ENCODE data around the gene HOXB7. TPM values are rescaled to one million over a fixed set of nuclear protein-coding genes. Genes with fewer than 3 reads are reported as not detected.

Gene HOXB7
- total and polyA plus RNA-seq, 10 of the 15 experiments (the other 5 are each of a cell fraction or from before 2014, with no cell fraction given), result 2.8 to 7.4 (median 4.2) TPM

DNA sequence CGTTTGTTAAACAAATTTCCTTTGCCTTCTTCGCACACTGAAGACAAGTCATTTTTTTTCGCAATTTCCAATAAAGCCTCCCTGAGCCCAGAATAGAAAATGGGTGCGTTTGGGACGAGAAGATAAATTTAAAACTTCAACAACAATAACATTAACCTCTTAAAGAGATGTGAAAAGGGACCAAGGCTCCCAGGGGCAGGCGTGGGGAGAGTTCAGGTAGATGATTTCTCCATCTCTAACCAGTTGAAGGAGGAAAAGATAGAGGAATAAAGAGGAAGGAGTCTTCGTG is 31.4 kb downstream of the HOXB7 start:
- no peak for DNase-seq (ENCODE audit: low read depth, low spot score)
- WGBS (ENCODE audit: insufficient coverage, insufficient replicate concordance, low lambda C conversion rate, missing lambda C conversion rate), result 63% methylated on average over 7 of the region's 7 CpGs
- intact Hi-C loops (cut with micrococcal nuclease; ENCODE audit: unreplicated experiment) (no loop called here), in situ Hi-C loops (cut with MboI) (no loop called here)
- BruUV-seq (replicated peaks), result no TSS peak
- no peak for ATAC-seq
- peak overlapping the region; percentile 93 for H3K4me3 ChIP-seq
- peaks cover 7% of the 10 kb centered on the region for H3K79me2 ChIP-seq (ENCODE audit: control insufficient read depth, insufficient read depth, low read length)
- no peak overlapping the region for H3K27ac ChIP-seq (ENCODE audit: control insufficient read depth, insufficient read depth)
- H2AFZ ChIP-seq (ENCODE audit: control insufficient read depth, low read depth, low read length), result no peak overlapping the region
- peak overlapping the region; percentile 48 for H3K4me2 ChIP-seq (ENCODE audit: control insufficient read depth, insufficient read depth)
- no peaks in the 10 kb centered on the region for H3K9me3 ChIP-seq (replicated peaks; ENCODE audit: control insufficient read depth, insufficient read depth, low read length)
- ChIA-PET POLR2A (interaction anchor here (0.6 to 0.7 kb wide), 2 partner anchors 98 to 484 kb away, joined by 3 to 5 read pairs; no protein-coding TSS in a partner anchor), SMC1A (ENCODE audit: uncharacterized antibody, unreplicated experiment) (interaction anchor here (0.9 to 2.0 kb wide), 6 partner anchors 76 to 243 kb away, joined by 3 to 6 read pairs (median 4); no protein-coding TSS in a partner anchor), RAD21 (ENCODE audit: unreplicated experiment) (interaction anchor here (0.6 to 2.3 kb wide), 5 partner anchors 82 to 245 kb away, joined by 3 to 8 read pairs (median 3); no protein-coding TSS in a partner anchor), CTCF (interaction anchor here (1.0 to 2.3 kb wide), 4 partner anchors 87 to 317 kb away, joined by 3 to 10 read pairs (median 4); no protein-coding TSS in a partner anchor)
- FAIRE-seq, result no peak
- 0 out of 2 replicates have a peak, but pooled peaks have one; percentile 25 for TF ChIP-seq PAX8 (IDR thresholded peaks at IDR 0.05)
- no peak for TF ChIP-seq CBX5 (IDR thresholded peaks at IDR 0.05; ENCODE audit: low read depth)
- TF ChIP-seq POLR2AphosphoS5 (IDR thresholded peaks at IDR 0.05; ENCODE audit: low read length), result no peak
- no peak for TF ChIP-seq MTA2 (IDR thresholded peaks at IDR 0.05; ENCODE audit: low read depth)
- H3K4me1 ChIP-seq (ENCODE audit: control insufficient read depth, insufficient read depth, low read length), result peaks cover 23% of the 10 kb centered on the region
- H3K36me3 ChIP-seq (ENCODE audit: control insufficient read depth in 2 of 2, insufficient read depth in 2 of 2, low read length in 1 of 2), result no peaks in the 10 kb centered on the region
- H3K27me3 ChIP-seq (replicated peaks in 1 of 2; ENCODE audit: control insufficient read depth in 2 of 2, insufficient read depth in 2 of 2, low read length in 1 of 2), result no peaks in the 10 kb centered on the region
- H4K20me1 ChIP-seq (ENCODE audit: control insufficient read depth, insufficient read depth), result no peaks in the 10 kb centered on the region
- no peak overlapping the region for H3K9ac ChIP-seq (ENCODE audit: control insufficient read depth, insufficient read depth, low read length)

DNA sequence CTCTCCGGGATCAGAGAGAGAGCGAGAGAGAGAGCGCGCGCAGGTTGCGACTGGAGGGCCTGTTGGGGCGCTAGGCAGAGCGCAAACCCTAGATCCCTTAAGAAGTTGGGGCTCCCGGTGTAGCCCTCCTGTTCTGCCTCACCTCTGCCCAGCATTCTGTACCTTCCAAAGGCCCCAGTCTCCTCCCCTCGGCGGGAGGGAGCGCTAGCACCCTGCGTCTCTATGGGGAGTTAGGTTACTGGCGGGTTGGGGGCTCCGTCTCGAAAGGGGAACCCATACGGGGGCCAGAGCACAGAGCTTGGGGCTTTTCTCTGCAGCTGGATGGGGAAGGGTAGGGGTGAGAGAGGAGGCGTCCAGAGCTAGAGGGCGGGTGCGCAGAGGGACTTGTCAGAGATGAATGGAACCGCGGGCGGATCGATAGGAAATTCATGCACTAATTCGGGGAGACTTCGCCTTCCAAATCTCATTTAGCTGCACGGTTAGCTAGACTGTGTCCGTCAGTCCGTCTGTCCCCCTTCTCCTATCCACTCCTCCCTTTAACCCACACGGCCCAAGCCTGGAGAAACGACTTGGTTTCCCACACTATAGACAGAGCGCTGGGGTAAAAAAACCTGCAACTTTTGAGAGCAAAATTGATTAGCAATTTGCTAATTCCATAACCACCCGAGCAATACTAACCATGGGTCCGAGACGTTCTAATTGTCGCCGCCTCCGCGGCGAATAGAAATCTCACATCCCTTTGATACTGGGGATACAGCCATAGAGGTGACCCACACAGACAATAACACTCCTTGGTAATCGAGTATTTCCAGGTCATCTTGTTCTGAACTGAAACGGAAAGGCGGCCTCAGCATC is 32.0 kb downstream of the HOXB7 start:
- peak overlapping the region; percentile 29 for H3K27ac ChIP-seq (ENCODE audit: control insufficient read depth, insufficient read depth)
- H3K79me2 ChIP-seq (ENCODE audit: control insufficient read depth, insufficient read depth, low read length), result peaks cover 7% of the 10 kb centered on the region
- RAD21 ChIA-PET (ENCODE audit: unreplicated experiment), result interaction anchor here (0.9 to 2.3 kb wide), 5 partner anchors 82 to 245 kb away, joined by 3 to 8 read pairs (median 4); no protein-coding TSS in a partner anchor
- in situ Hi-C loops (cut with MboI) (no loop called here), intact Hi-C loops (cut with micrococcal nuclease; ENCODE audit: unreplicated experiment) (no loop called here)
- DNase-seq (ENCODE audit: low read depth, low spot score) (no peak), FAIRE-seq (no peak), ATAC-seq (peak; percentile 79)
- H3K9me3 ChIP-seq (replicated peaks; ENCODE audit: control insufficient read depth, insufficient read depth, low read length), result no peaks in the 10 kb centered on the region
- no peaks in the 10 kb centered on the region for H3K27me3 ChIP-seq (replicated peaks in 1 of 2; ENCODE audit: control insufficient read depth in 2 of 2, insufficient read depth in 2 of 2, low read length in 1 of 2)
- SMC1A ChIA-PET (ENCODE audit: uncharacterized antibody, unreplicated experiment), result interaction anchor here (0.9 to 2.7 kb wide), 8 partner anchors 68 to 245 kb away, joined by 3 to 6 read pairs (median 3); no protein-coding TSS in a partner anchor
- 19% methylated on average over 41 of the region's 43 CpGs for WGBS (ENCODE audit: insufficient coverage, insufficient replicate concordance, low lambda C conversion rate, missing lambda C conversion rate)
- POLR2A ChIA-PET, result no interaction called here
- H2AFZ ChIP-seq (ENCODE audit: control insufficient read depth, low read depth, low read length), result peak overlapping the region; percentile 78
- no peaks in the 10 kb centered on the region for H4K20me1 ChIP-seq (ENCODE audit: control insufficient read depth, insufficient read depth)
- H3K4me2 ChIP-seq (ENCODE audit: control insufficient read depth, insufficient read depth), result peak overlapping the region; percentile 48
- BruUV-seq (replicated peaks), result TSS peak; percentile 84
- no peaks in the 10 kb centered on the region for H3K36me3 ChIP-seq (ENCODE audit: control insufficient read depth in 2 of 2, insufficient read depth in 2 of 2, low read length in 1 of 2)
- H3K4me3 ChIP-seq, result peak overlapping the region; percentile 93
- CTCF ChIA-PET, result interaction anchor here (1.0 to 2.3 kb wide), 3 partner anchors 86 to 245 kb away, joined by 4 to 10 read pairs (median 4); no protein-coding TSS in a partner anchor
- peaks cover 23% of the 10 kb centered on the region for H3K4me1 ChIP-seq (ENCODE audit: control insufficient read depth, insufficient read depth, low read length)
- peak overlapping the region; percentile 77 for H3K9ac ChIP-seq (ENCODE audit: control insufficient read depth, insufficient read depth, low read length)
- TF ChIP-seq, protein P1, sequence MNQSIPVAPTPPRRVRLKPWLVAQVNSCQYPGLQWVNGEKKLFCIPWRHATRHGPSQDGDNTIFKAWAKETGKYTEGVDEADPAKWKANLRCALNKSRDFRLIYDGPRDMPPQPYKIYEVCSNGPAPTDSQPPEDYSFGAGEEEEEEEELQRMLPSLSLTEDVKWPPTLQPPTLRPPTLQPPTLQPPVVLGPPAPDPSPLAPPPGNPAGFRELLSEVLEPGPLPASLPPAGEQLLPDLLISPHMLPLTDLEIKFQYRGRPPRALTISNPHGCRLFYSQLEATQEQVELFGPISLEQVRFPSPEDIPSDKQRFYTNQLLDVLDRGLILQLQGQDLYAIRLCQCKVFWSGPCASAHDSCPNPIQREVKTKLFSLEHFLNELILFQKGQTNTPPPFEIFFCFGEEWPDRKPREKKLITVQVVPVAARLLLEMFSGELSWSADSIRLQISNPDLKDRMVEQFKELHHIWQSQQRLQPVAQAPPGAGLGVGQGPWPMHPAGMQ (IDR thresholded peaks at IDR 0.05; ENCODE audit: borderline replicate concordance), result no peak
- TF ChIP-seq HDAC2 (IDR thresholded peaks at IDR 0.05) (no peak), IKZF2 (IDR thresholded peaks at IDR 0.05) (no peak), ESRRA (IDR thresholded peaks at IDR 0.05; ENCODE audit: low read length) (no peak)
- TF ChIP-seq, protein P2, sequence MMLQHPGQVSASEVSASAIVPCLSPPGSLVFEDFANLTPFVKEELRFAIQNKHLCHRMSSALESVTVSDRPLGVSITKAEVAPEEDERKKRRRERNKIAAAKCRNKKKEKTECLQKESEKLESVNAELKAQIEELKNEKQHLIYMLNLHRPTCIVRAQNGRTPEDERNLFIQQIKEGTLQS (IDR thresholded peaks at IDR 0.05; ENCODE audit: borderline replicate concordance, extremely low read depth, low read depth, low read length), result no peak
- TF ChIP-seq, protein P3, sequence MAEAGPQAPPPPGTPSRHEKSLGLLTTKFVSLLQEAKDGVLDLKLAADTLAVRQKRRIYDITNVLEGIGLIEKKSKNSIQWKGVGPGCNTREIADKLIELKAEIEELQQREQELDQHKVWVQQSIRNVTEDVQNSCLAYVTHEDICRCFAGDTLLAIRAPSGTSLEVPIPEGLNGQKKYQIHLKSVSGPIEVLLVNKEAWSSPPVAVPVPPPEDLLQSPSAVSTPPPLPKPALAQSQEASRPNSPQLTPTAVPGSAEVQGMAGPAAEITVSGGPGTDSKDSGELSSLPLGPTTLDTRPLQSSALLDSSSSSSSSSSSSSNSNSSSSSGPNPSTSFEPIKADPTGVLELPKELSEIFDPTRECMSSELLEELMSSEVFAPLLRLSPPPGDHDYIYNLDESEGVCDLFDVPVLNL (IDR thresholded peaks at IDR 0.05; ENCODE audit: low read depth, low read length), result no peak

All from GM12878 (cell line).